ENCODE results near the gene FCRLB. TPM values are rescaled to one million over a fixed set of nuclear protein-coding genes. Genes with fewer than 3 reads are reported as not detected.

FCRLB gene
- total and polyA plus RNA-seq, 9 of the 15 experiments (the other 6 are each of a cell fraction or from before 2014, with no cell fraction given), result 0.20 to 4.6 (median 1.3) TPM

DNA sequence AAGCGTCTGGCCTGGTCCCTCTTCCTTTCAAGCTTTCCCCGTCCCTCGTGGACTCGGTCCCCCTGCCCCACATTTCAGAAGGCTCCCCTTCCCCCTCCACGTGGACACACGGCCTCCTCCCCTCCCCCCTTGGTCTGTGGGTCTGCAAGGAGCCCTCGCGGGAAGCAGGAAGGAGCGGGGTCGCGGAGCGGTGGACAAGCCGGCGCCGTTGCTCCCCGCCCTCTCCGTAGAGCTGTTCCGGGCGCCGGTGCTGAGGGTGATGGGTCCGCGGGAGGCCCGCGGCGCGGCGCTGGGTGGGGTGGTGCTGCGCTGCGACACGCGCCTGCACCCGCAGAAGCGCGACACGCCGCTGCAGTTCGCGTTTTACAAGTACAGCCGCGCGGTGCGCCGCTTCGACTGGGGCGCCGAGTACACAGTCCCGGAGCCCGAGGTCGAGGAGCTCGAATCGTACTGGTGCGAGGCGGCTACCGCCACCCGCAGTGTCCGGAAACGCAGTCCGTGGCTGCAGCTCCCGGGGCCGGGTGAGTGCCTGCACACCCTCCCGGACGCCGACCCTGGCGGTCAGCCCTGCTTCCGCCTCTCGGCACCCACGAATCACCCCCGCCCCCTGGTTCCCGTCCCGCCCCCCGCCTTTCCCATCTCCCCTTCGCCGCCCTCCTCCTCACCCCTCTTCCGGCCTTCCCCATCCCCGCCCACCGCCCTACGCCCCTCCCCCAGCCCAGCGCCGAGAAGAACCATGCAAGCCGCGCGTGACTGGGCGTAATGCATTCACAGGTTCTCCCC lies 5.3 kb downstream of the FCRLB start (continued):
- TF ChIP-seq, protein P1, sequence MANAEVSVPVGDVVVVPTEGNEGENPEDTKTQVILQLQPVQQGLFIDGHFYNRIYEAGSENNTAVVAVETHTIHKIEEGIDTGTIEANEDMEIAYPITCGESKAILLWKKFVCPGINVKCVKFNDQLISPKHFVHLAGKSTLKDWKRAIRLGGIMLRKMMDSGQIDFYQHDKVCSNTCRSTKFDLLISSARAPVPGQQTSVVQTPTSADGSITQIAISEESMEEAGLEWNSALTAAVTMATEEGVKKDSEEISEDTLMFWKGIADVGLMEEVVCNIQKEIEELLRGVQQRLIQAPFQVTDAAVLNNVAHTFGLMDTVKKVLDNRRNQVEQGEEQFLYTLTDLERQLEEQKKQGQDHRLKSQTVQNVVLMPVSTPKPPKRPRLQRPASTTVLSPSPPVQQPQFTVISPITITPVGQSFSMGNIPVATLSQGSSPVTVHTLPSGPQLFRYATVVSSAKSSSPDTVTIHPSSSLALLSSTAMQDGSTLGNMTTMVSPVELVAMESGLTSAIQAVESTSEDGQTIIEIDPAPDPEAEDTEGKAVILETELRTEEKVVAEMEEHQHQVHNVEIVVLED (CRISPR knock-in tag; IDR thresholded peaks at IDR 0.05), result peak; percentile 49; the same call in 1 of the 2 replicates
- TF ChIP-seq BRF1 (IDR thresholded peaks at IDR 0.05; ENCODE audit: borderline replicate concordance, extremely low read depth, insufficient read length) (no peak), HMGN3 (IDR thresholded peaks at IDR 0.05; ENCODE audit: borderline replicate concordance, extremely low read depth, insufficient read length, low read depth, low read length) (peak; percentile 71), ZNF766 (CRISPR knock-in tag; conservative IDR thresholded peaks at IDR 0.05) (no peak), SMAD4 (CRISPR knock-in tag; conservative IDR thresholded peaks at IDR 0.05) (peak; percentile 58), PCBP1 (IDR thresholded peaks at IDR 0.05; ENCODE audit: low read depth, low read length, poor library complexity, severe bottlenecking) (peak; percentile 80), ZNF121 (CRISPR knock-in tag; conservative IDR thresholded peaks at IDR 0.05) (no peak), CBX8 (IDR thresholded peaks at IDR 0.05; ENCODE audit: borderline replicate concordance, extremely low read depth, low read depth, low read length, poor library complexity, severe bottlenecking) (no peak), PHF8 (IDR thresholded peaks at IDR 0.05; ENCODE audit: borderline replicate concordance, low read length) (peak; percentile 93), WHSC1 (IDR thresholded peaks at IDR 0.05; ENCODE audit: low read length) (no peak), FOXM1 (IDR thresholded peaks at IDR 0.05; ENCODE audit: low read depth) (no peak), FOXM1 (CRISPR knock-in tag; IDR thresholded peaks at IDR 0.05; ENCODE audit: low read depth) (0 out of 2 replicates have a peak, but pooled peaks have one; percentile 51), SMARCE1 (IDR thresholded peaks at IDR 0.05) (no peak), FOXA1 (IDR thresholded peaks at IDR 0.05; ENCODE audit: borderline replicate concordance) (no peak), ATF1 (CRISPR knock-in tag; IDR thresholded peaks at IDR 0.05) (no peak), ATF1 (tag; IDR thresholded peaks at IDR 0.05) (peak; percentile 48), CBX1 (IDR thresholded peaks at IDR 0.05; ENCODE audit: low read depth) (0 out of 2 replicates have a peak, but pooled peaks have one; percentile 64)
- TF ChIP-seq, protein P2, sequence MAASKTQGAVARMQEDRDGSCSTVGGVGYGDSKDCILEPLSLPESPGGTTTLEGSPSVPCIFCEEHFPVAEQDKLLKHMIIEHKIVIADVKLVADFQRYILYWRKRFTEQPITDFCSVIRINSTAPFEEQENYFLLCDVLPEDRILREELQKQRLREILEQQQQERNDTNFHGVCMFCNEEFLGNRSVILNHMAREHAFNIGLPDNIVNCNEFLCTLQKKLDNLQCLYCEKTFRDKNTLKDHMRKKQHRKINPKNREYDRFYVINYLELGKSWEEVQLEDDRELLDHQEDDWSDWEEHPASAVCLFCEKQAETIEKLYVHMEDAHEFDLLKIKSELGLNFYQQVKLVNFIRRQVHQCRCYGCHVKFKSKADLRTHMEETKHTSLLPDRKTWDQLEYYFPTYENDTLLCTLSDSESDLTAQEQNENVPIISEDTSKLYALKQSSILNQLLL (CRISPR knock-in tag; IDR thresholded peaks at IDR 0.05; ENCODE audit: borderline replicate concordance), result no peak
- TF ChIP-seq, protein P3, sequence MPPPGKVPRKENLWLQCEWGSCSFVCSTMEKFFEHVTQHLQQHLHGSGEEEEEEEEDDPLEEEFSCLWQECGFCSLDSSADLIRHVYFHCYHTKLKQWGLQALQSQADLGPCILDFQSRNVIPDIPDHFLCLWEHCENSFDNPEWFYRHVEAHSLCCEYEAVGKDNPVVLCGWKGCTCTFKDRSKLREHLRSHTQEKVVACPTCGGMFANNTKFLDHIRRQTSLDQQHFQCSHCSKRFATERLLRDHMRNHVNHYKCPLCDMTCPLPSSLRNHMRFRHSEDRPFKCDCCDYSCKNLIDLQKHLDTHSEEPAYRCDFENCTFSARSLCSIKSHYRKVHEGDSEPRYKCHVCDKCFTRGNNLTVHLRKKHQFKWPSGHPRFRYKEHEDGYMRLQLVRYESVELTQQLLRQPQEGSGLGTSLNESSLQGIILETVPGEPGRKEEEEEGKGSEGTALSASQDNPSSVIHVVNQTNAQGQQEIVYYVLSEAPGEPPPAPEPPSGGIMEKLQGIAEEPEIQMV (tag; conservative IDR thresholded peaks at IDR 0.05; ENCODE audit: low read depth), result no peak

Data from K562 (cell line).